ENCODE measurements around the gene C3orf22. TPM values are rescaled to one million over a fixed set of nuclear protein-coding genes. Genes with fewer than 3 reads are reported as not detected.

C3orf22 gene
- total RNA-seq, 1 donor from 2014 or later: 0.38 TPM

DNA sequence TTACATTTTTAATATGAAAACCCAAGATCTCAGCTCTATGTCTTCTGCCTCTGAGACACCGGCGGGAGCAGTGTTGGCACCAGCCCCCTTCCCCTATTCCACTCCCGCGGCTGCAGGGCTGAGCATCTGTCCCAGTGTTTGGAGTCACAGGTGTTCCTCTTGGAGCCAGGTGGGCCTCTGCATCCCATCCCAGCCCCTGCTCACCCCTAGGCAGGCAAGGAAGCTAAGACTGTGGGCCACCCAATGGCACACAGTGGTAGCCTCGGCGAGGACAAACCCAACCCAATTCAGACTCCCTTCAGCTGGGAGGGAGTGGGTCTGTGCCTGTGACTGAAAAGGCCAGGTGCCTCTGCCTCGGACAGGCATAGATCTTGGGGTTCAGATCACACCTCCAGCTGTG, 31.7 kb downstream of the C3orf22 start:
- no peak for TF ChIP-seq CTCF (IDR thresholded peaks at IDR 0.05; ENCODE audit: unreplicated experiment)
- DNase-seq (ENCODE audit: low spot score in 2 of 2, unreplicated experiment in 2 of 2): no peak
- peaks cover 55% of the 10 kb centered on the region for H3K27me3 Mint-ChIP-seq (ENCODE audit: low read depth)
- peaks cover 3% of the 10 kb centered on the region for H3K4me1 Mint-ChIP-seq
- H3K9me3 Mint-ChIP-seq: no peaks in the 10 kb centered on the region
- H3K36me3 Mint-ChIP-seq: no peaks in the 10 kb centered on the region
- no peak overlapping the region for H3K27ac Mint-ChIP-seq
- no peak overlapping the region for H3K4me3 Mint-ChIP-seq

GRCh38 chr3:126526668-126527005, 32.1 kb downstream of the C3orf22 start:
- Mint-ChIP-seq H3K27me3 (ENCODE audit: low read depth) (peaks cover 53% of the 10 kb centered on the region), H3K36me3 (no peaks in the 10 kb centered on the region), H3K4me1 (peaks cover 3% of the 10 kb centered on the region), H3K4me3 (no peak overlapping the region), H3K9me3 (no peaks in the 10 kb centered on the region), H3K27ac (no peak overlapping the region)
- DNase-seq (ENCODE audit: low spot score in 2 of 2, unreplicated experiment in 2 of 2): no peak
- no peak for TF ChIP-seq CTCF (IDR thresholded peaks at IDR 0.05; ENCODE audit: unreplicated experiment)

DNA sequence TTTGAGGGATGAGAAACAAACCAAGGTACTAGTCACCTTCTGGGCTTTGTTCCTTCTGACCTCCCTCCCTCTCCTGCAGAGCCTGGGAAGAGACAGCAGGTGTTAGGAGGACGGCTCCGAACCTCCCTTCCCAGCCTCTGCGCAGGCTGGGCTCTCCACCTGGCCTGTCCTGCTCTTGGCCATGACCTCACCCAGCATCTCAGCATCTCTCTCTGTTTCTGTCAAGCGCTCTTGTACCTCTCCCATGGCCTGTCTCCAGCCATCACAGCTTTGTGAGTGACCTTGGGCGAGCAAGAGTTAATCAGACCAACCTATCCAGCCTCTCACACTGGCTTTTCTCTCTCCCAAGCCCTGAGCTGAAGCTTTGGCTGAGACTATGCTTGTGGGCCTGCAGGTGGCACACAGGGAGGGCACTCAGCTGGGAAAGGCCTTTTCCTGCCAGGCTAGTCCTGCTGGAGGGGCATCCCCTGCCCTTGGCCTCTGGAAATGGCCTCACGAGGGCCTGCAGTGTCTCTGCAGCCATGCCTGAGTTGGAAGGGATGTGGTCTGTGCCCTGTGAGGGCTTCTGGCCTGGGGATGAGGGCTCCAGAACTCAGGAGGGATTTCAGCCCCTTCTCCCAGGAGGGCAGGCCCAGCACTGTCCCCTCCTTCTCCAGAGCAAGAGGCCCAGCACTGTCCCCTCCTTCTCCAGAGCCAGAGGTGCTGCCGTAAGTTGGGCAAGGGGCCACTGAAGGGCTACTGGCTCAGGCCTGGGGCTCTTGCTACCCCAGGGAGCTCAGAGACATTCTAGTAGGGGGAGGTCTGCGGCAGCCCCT, 32.7 kb downstream of the C3orf22 start:
- peaks cover 3% of the 10 kb centered on the region for H3K4me1 Mint-ChIP-seq
- H3K36me3 Mint-ChIP-seq: no peaks in the 10 kb centered on the region
- no peak overlapping the region for H3K4me3 Mint-ChIP-seq
- H3K9me3 Mint-ChIP-seq: no peaks in the 10 kb centered on the region
- no peak overlapping the region for H3K27ac Mint-ChIP-seq
- no peak for DNase-seq (ENCODE audit: low spot score in 2 of 2, unreplicated experiment in 2 of 2)
- peaks cover 54% of the 10 kb centered on the region for H3K27me3 Mint-ChIP-seq (ENCODE audit: low read depth)
- TF ChIP-seq CTCF (IDR thresholded peaks at IDR 0.05; ENCODE audit: unreplicated experiment): no peak

GRCh38 chr3:126525091-126525852, 33.5 kb downstream of the C3orf22 start:
- peaks cover 3% of the 10 kb centered on the region for H3K4me1 Mint-ChIP-seq
- H3K4me3 Mint-ChIP-seq: no peak overlapping the region
- no peaks in the 10 kb centered on the region for H3K36me3 Mint-ChIP-seq
- no peak for DNase-seq (ENCODE audit: low spot score in 2 of 2, unreplicated experiment in 2 of 2)
- H3K9me3 Mint-ChIP-seq: no peaks in the 10 kb centered on the region
- no peak overlapping the region for H3K27ac Mint-ChIP-seq
- no peak for TF ChIP-seq CTCF (IDR thresholded peaks at IDR 0.05; ENCODE audit: unreplicated experiment)
- H3K27me3 Mint-ChIP-seq (ENCODE audit: low read depth): peaks cover 58% of the 10 kb centered on the region

- Mint-ChIP-seq H3K36me3 (no peaks in the 10 kb centered on the region), H3K27ac (no peak overlapping the region), H3K4me3 (peak overlapping the region; percentile 49), H3K9me3 (no peaks in the 10 kb centered on the region), H3K27me3 (ENCODE audit: low read depth) (peaks cover 66% of the 10 kb centered on the region), H3K4me1 (peaks cover 3% of the 10 kb centered on the region)
- DNase-seq (ENCODE audit: low spot score in 2 of 2, unreplicated experiment in 2 of 2): no peak
- no peak for TF ChIP-seq CTCF (IDR thresholded peaks at IDR 0.05; ENCODE audit: unreplicated experiment)
Observed at GRCh38 chr3:126524429-126524988, 34.2 kb downstream of the C3orf22 start.
